Stomach (tissue), 9 donors: ENCODE measurements around the gene TACSTD2. TPM values are rescaled to one million over a fixed set of nuclear protein-coding genes. Genes with fewer than 3 reads are reported as not detected.
"Not testable (repeated sequence)": the region's sequence is repeated elsewhere in the genome, so short reads cannot be mapped to it uniquely, and the experiment has no call there.

Source experiments
- DNase-seq, 2 donors: peaks; one replicate each; pipeline versions ENCODE4 v3.0.0 to v3.0.0-alpha.2; 2013 to 2019
- H3K27ac ChIP-seq, 5 donors: fragments of 200-600 bp in 4 of 5; sonication (generic) in 4 of 5; one replicate each; pipeline ENCODE4 v1.5.1; 2013 to 2019; ENCODE audit warnings: mild to moderate bottlenecking in 1 of 5, moderate library complexity in 1 of 5
- H3K27me3 ChIP-seq, 3 donors: fragments of 200-600 bp; sonication (generic); one replicate each; pipeline ENCODE4 v1.5.1; 2017 to 2019; ENCODE audit warnings: mixed run types in 1 of 3
- H3K36me3 ChIP-seq, 4 donors: fragments of 200-600 bp; sonication (generic); 1 replicate in 3 of 4; 2 replicates in 1 of 4; pipeline ENCODE4 v1.5.1; 2016 to 2019
- H3K4me1 ChIP-seq, 4 donors: fragments of 200-600 bp; sonication (generic); one replicate each; pipeline ENCODE4 v1.5.1; 2016 to 2019
- H3K4me3 ChIP-seq, 4 donors: fragments of 200-600 bp; sonication (generic) in 3 of 4; one replicate each; pipeline ENCODE4 v1.5.1; 2016 to 2019; ENCODE audit warnings: mild to moderate bottlenecking in 1 of 4
- H3K9me3 ChIP-seq, 4 donors: fragments of 200-600 bp; sonication (generic); one replicate each; pipeline ENCODE4 v1.5.1; 2016 to 2019
- EP300 ChIP-seq: sonication (generic); formaldehyde crosslinking; IDR thresholded peaks from one replicate; pipeline ENCODE4 v1.6.1; 2017; ENCODE audit warnings: antibody characterized with exemption
- POLR2A ChIP-seq, 4 donors: fragments of 450-650 bp; IDR thresholded peaks; one replicate each; pipeline ENCODE4 v1.6.1; 2016; ENCODE audit warnings: antibody characterized with exemption in 4 of 4, control low read depth in 2 of 4, mild to moderate bottlenecking in 1 of 4, moderate library complexity in 1 of 4
- POLR2AphosphoS5 ChIP-seq, 3 donors: sonication (generic); formaldehyde crosslinking; IDR thresholded peaks; one replicate each; pipeline ENCODE4 v1.6.1; 2016; ENCODE audit warnings: antibody characterized with exemption in 3 of 3
- WGBS, 5 donors: extraction: QIAGEN DNeasy Blood & Tissue Kit in 3 of 5; methylation state at CpG; one replicate each; pipeline versions ENCODE4 v1.1.5 to v1.1.7; 2013 to 2018; 5-methylcytosine and 5-hydroxymethylcytosine counted together
- intact Hi-C: fragments of 100-400 bp; cut with DNase I; formaldehyde crosslinking; loops from one replicate; pipeline ENCODE4 v1.15.1; 2023; ENCODE audit warnings: low total_unique reads
- polyA plus RNA-seq, 3 donors: library from polyadenylated mRNA; stranded (reverse); fragments of 200-250 nt; gene quantifications; one replicate each; pipeline ENCODE4 v1.2.3, GENCODE V29; 2013
- total RNA-seq, 5 donors: library from RNA; depleted of rRNA; stranded (reverse); fragments of >200 nt; gene quantifications; one replicate each; pipeline versions ENCODE4 v1.1.0 to v1.2.3, GENCODE V29; 2014 to 2016
- TF ChIP-seq, protein P1 (sequence below), 7 experiments: fragments of 450-650 bp in 4 of 7; fragments of 200-600 bp in 3 of 7; sonication (generic) in 3 of 7; IDR thresholded peaks; one replicate each; pipeline ENCODE4 v1.5.1; 2016 to 2019; ENCODE audit warnings: antibody characterized with exemption in 7 of 7, control low read depth in 2 of 7, mild to moderate bottlenecking in 1 of 7
- donor health status: healthy with polysubstance abuse.
- donor health status: Bipolar disorder and iron deficiency.
- donor health status: healthy.

Gene TACSTD2
- total and polyA plus RNA-seq, 8 donors, result 5.2 to 369 (median 35.1) TPM; not detected in 2

DNA sequence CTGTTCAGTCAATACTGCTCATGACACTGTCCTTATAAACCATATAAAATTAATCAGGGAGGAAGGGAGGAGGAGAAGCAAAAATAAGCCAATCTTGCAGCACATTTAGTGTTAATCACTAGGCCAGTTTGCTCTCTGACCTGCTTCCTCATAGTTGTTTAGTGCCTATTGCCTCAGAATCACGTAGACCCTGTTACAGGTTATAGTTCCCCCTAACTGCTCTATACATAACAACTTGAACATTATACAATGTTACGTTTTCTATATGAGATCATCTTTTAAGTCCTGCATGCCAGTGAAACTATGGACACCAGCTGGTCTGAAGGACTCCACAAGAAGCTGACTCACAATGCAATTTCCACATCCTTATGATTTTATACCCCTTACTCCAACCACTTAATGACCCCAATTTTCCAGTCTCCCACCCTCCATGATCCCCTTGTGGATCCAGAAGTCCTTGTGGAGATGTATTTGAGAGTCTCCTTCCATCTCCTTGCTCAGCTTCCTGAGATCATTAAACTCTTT is 34.9 kb upstream of the TACSTD2 start:
- Histone ChIP-seq H3K36me3 (no peaks in the 10 kb centered on the region), H3K4me3 (no peak overlapping the region), H3K27ac (no peak overlapping the region), H3K9me3 (peaks cover 0 to 12% (median 4%) of the 10 kb centered on the region in 4 donors), H3K4me1 (peaks cover 0 to 15% (median 7%) of the 10 kb centered on the region in 4 donors), H3K27me3 (no peaks in the 10 kb centered on the region)
- no peak for TF ChIP-seq POLR2A (IDR thresholded peaks at IDR 0.05)
- no peak for TF ChIP-seq POLR2AphosphoS5 (IDR thresholded peaks at IDR 0.05)
- TF ChIP-seq EP300, result no peak
- TF ChIP-seq, protein P1, sequence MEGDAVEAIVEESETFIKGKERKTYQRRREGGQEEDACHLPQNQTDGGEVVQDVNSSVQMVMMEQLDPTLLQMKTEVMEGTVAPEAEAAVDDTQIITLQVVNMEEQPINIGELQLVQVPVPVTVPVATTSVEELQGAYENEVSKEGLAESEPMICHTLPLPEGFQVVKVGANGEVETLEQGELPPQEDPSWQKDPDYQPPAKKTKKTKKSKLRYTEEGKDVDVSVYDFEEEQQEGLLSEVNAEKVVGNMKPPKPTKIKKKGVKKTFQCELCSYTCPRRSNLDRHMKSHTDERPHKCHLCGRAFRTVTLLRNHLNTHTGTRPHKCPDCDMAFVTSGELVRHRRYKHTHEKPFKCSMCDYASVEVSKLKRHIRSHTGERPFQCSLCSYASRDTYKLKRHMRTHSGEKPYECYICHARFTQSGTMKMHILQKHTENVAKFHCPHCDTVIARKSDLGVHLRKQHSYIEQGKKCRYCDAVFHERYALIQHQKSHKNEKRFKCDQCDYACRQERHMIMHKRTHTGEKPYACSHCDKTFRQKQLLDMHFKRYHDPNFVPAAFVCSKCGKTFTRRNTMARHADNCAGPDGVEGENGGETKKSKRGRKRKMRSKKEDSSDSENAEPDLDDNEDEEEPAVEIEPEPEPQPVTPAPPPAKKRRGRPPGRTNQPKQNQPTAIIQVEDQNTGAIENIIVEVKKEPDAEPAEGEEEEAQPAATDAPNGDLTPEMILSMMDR (IDR thresholded peaks at IDR 0.05), result no peak
- intact Hi-C loops, result no loop called here
- DNase-seq, result no peak
- WGBS, 5 donors, result 62 to 91% (median 80%) methylated on average over 2 of the region's 2 CpGs

DNA sequence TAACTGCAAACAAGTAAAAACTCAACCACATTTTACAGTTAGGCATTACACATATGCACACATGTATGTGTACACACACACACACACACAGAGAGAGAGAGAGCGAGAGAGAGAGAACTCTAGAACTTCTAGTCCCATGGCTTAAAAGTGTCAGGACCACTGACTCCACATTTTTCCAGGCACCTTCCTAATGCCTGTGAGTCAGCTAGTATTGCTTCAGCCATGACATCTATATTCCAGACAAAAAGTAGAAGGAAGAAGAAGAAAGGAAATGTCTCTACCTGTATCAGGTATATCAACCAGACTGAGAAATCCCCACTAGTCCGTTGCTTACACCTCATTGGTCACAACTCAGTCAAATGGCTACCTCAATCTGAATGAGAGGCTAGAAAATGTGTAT is 31.9 kb upstream of the TACSTD2 start:
- Histone ChIP-seq H3K4me1 (peaks cover 0 to 15% (median 7%) of the 10 kb centered on the region in 4 donors), H3K27ac (no peak overlapping the region), H3K27me3 (no peaks in the 10 kb centered on the region), H3K4me3 (no peak overlapping the region), H3K36me3 (no peaks in the 10 kb centered on the region), H3K9me3 (peaks cover 0 to 31% (median 15%) of the 10 kb centered on the region in 4 donors)
- DNase-seq, result peak in 1 of 2 donors; percentile 19
- 37 to 73% (median 39%) methylated on average over 2 of the region's 2 CpGs for WGBS, 5 donors
- TF ChIP-seq EP300, result no peak
- TF ChIP-seq, protein P1 (IDR thresholded peaks at IDR 0.05), result no peak
- TF ChIP-seq POLR2AphosphoS5 (IDR thresholded peaks at IDR 0.05), result no peak
- TF ChIP-seq POLR2A (IDR thresholded peaks at IDR 0.05), result no peak
- intact Hi-C loops, result no loop called here

DNA sequence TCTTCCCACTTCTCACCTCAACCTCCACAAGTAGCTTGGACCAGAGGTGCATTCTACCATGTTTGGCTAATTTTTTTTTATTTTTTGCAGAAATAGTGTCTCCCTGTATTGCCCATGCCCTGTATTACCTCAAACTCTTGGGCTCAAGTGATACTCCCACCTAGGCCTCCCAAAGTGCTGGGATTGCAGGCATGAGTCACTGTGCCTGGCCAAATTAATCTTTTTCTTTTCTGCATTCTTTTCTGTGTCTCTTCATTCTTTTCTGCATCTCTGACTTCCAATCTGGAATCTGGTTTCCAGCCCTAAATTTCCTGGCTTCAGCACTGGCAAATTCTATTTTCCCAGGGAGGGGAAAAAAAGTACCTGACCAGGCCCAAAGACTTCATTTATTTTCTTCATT is 31.2 kb upstream of the TACSTD2 start:
- no peak for DNase-seq
- Histone ChIP-seq H3K4me1 (peaks cover 0 to 15% (median 7%) of the 10 kb centered on the region in 4 donors), H3K27me3 (no peaks in the 10 kb centered on the region), H3K4me3 (no peak overlapping the region), H3K9me3 (peaks cover 0 to 33% (median 15%) of the 10 kb centered on the region in 4 donors), H3K27ac (no peak overlapping the region), H3K36me3 (no peaks in the 10 kb centered on the region)
- no peak for TF ChIP-seq POLR2A (IDR thresholded peaks at IDR 0.05)
- intact Hi-C loops, result no loop called here

DNA sequence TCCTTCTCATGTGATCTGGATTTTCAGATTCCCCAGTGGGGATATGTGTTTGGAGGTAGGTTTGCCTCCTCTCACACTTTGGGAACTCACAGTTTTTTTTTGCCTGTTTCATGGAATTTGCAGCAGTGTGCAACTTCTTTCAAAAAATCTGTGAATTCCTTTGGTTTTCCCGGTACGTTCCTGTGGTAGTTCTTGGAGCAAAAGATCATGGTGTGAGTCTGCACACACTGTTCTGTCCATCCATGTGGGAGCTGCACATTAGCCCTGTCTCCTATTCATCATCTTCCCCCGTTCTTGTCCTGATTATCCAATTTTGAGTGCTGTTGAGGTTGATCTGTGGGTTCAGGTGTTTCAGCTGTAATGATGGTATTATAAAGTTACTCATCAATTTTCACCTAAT is 30.3 kb upstream of the TACSTD2 start:
- no peaks in the 10 kb centered on the region for H3K27me3 ChIP-seq
- no peak overlapping the region for H3K27ac ChIP-seq
- no peaks in the 10 kb centered on the region for H3K36me3 ChIP-seq
- 84 to 96% (median 91%) methylated on average over 3 of the region's 3 CpGs for WGBS, 5 donors
- no peak overlapping the region for H3K4me3 ChIP-seq
- H3K9me3 ChIP-seq, result peaks cover 0 to 31% (median 14%) of the 10 kb centered on the region in 4 donors
- TF ChIP-seq, protein P1 (IDR thresholded peaks at IDR 0.05), result no peak
- TF ChIP-seq POLR2AphosphoS5 (IDR thresholded peaks at IDR 0.05), result no peak
- TF ChIP-seq EP300, result no peak
- TF ChIP-seq POLR2A (IDR thresholded peaks at IDR 0.05), result no peak
- no peak for DNase-seq
- H3K4me1 ChIP-seq, result peaks cover 0 to 15% (median 7%) of the 10 kb centered on the region in 4 donors
- intact Hi-C loops, result no loop called here

DNA sequence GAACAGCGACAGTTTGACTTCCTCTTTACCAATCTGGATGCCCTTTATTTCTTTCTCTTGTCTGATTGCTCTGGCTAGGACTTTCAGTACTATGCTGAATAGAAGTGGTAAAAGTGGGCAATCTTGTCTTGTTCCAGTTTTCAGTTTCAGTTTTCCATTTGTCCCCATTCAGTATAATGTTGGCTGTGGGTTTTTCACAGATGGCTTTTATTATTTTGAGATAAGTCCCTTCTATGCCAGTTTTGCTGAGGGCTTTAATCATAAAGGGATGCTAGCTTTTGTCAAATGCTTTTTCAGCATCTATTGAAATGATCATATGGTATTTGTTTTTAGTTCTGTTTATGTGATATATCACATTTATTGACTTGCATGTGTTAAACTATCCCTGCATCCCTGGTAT is 24.9 kb upstream of the TACSTD2 start:
- intact Hi-C loops, DNase-seq, H3K4me1 ChIP-seq, H3K36me3 ChIP-seq, H3K27ac ChIP-seq, H3K4me3 ChIP-seq, H3K27me3 ChIP-seq: not testable (repeated sequence)
- peaks cover 0 to 21% (median 11%) of the 10 kb centered on the region in 4 donors for H3K9me3 ChIP-seq
- WGBS, 5 donors, result 92 to 97% (median 95%) methylated on average over 1 of the region's 1 CpG
